Measurements from ENCODE around the gene COBL.

The COBL gene

DNA sequence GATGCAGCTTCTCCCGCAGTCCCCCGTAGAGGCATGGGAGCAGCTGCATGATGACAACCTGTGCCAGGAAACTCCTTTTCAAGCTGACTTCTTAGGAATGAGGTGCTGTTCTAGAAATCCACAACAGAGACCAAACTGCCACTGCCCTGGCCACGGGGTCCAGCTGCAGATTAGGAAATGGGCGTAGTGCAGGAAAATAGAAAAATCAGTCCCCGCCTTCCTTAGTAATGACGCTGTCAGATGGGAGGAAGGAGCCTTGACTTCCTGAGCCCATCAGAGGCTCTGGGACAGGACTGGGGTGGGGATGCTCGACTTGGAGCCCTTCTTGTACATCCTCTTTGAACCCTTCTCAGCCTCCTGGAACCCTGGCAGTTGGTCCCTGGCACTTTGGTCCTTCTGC lies 306.1 kb downstream of the COBL start:
- DNase-seq (ENCODE audit: low read depth): no peak
- H3K4me3 ChIP-seq (ENCODE audit: low read length): no peak overlapping the region
- TF ChIP-seq, protein P1, sequence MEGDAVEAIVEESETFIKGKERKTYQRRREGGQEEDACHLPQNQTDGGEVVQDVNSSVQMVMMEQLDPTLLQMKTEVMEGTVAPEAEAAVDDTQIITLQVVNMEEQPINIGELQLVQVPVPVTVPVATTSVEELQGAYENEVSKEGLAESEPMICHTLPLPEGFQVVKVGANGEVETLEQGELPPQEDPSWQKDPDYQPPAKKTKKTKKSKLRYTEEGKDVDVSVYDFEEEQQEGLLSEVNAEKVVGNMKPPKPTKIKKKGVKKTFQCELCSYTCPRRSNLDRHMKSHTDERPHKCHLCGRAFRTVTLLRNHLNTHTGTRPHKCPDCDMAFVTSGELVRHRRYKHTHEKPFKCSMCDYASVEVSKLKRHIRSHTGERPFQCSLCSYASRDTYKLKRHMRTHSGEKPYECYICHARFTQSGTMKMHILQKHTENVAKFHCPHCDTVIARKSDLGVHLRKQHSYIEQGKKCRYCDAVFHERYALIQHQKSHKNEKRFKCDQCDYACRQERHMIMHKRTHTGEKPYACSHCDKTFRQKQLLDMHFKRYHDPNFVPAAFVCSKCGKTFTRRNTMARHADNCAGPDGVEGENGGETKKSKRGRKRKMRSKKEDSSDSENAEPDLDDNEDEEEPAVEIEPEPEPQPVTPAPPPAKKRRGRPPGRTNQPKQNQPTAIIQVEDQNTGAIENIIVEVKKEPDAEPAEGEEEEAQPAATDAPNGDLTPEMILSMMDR (IDR thresholded peaks at IDR 0.05; ENCODE audit: insufficient read depth, low read depth, low read length, missing control alignments): no peak

DNA sequence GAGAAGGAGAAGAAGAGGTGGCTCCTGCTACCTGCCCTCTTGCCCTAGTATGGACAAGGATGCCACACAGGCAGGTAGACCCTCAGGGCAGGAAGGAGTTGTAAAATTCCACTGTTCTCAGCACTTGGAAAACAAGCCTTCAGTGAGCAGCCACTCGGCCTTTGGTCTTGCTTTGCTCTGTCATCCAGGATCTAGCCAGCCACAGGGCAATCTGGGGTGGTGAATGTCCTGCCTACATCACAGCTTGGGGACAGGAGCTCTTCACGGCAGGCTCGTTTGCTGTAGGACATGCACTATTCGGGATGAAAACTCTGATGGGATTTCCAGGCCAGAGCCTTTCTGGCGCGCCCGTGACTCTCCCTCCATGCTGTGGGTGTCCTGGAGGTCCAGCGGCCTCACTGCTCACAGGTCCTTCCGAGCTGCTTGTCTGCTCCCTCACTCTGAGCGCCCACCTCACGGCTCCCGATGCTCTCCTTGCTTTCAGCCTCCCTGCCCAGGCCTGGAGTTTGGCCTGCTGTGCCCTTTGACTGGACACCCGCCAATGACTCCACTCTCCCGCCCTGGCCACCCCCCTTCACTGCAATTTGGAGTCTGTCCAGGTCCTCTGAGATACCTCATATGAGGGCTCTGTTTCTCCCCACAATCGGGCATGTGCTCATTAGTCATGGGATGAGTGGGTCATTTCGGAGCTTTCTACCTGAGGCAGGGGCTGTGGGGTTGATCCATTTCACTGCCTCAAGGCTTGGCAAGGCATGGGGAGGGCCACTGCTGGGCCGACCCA lies 306.7 kb downstream of the COBL start:
- TF ChIP-seq, protein P1 (IDR thresholded peaks at IDR 0.05; ENCODE audit: insufficient read depth, low read depth, low read length, missing control alignments): no peak
- no peak overlapping the region for H3K4me3 ChIP-seq (ENCODE audit: low read length)
- DNase-seq (ENCODE audit: low read depth): no peak

- H3K4me3 ChIP-seq (ENCODE audit: low read length): no peak overlapping the region
- DNase-seq (ENCODE audit: low read depth): no peak
- TF ChIP-seq, protein P1 (IDR thresholded peaks at IDR 0.05; ENCODE audit: insufficient read depth, low read depth, low read length, missing control alignments): no peak
These were observed 308.8 kb downstream of the COBL start for GRCh38 chr7:51007551-51008505.

- TF ChIP-seq, protein P1 (IDR thresholded peaks at IDR 0.05; ENCODE audit: insufficient read depth, low read depth, low read length, missing control alignments): no peak
- DNase-seq (ENCODE audit: low read depth): no peak
- H3K4me3 ChIP-seq (ENCODE audit: low read length): no peak overlapping the region
These were observed 309.9 kb downstream of the COBL start for GRCh38 chr7:51006483-51007235.

GRCh38 chr7:51005074-51005473 lies 311.5 kb downstream of the COBL start:
- H3K4me3 ChIP-seq (ENCODE audit: low read length): no peak overlapping the region
- no peak for DNase-seq (ENCODE audit: low read depth)
- TF ChIP-seq, protein P1 (IDR thresholded peaks at IDR 0.05; ENCODE audit: insufficient read depth, low read depth, low read length, missing control alignments): no peak

DNA sequence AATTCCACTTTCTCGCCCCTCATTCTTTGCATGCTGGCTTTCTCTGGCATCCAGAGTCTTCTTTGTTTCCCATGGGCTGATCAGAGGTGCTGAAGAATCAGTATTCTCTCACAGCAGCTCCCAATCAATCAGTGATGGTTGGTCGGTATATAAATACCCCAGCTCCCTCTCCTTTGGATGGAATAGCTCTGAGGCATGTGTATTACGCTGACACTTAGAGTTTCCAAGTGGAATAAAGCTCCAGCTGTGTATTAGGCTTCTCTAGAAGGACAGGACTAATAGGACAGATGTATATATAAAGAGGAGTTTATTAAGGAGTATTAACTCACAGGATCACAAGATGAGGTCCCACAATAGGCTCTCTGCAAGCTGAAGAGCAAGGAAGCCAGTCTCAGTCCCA lies 315.7 kb downstream of the COBL start:
- TF ChIP-seq, protein P1 (IDR thresholded peaks at IDR 0.05; ENCODE audit: insufficient read depth, low read depth, low read length, missing control alignments): no peak
- no peak overlapping the region for H3K4me3 ChIP-seq (ENCODE audit: low read length)
- no peak for DNase-seq (ENCODE audit: low read depth)
